ENCODE measurements around the gene MX1. TPM values are rescaled to one million over a fixed set of nuclear protein-coding genes. Genes with fewer than 3 reads are reported as not detected.

The MX1 gene
- total RNA-seq, 2 experiments from 2014 or later: 23.9 to 24.7 TPM

DNA sequence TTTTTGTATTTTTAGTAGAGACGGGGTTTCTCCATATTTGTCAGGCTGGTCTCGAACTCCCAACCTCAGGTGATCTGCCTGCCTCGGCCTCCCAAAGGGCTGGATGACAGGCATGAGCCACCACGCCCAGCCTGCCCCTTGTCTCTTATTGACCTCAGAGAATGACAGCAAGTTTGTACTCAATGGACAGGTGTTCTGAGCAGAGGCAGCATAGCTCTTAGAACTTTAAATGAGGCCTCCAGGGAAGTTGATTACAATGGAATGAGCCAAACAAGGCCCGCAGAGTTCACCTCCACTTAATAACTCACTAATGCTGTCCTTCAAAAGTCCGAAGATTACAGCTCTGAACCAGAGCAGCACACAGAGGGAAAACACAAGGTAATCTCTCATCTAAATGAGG, 71.0 kb downstream of the MX1 start:
- Histone ChIP-seq H3K9me3 (ENCODE audit: low read length) (no peaks in the 10 kb centered on the region), H2AFZ (ENCODE audit: low read length) (no peak overlapping the region), H3K4me2 (ENCODE audit: low read length) (no peak overlapping the region), H3K9me2 (ENCODE audit: insufficient read depth, low read length) (no peaks in the 10 kb centered on the region), H3K79me2 (ENCODE audit: insufficient read depth, low read depth, low read length) (no peaks in the 10 kb centered on the region), H3K4me1 (ENCODE audit: insufficient read depth, low read length, poor library complexity, severe bottlenecking) (no peaks in the 10 kb centered on the region), H3K4me3 (ENCODE audit: low read depth, low read length, poor library complexity, severe bottlenecking) (no peak overlapping the region), H3K27ac (ENCODE audit: low read depth, low read length, poor library complexity, severe bottlenecking) (no peak overlapping the region), H4K20me1 (ENCODE audit: insufficient read depth, low read length) (no peaks in the 10 kb centered on the region), H3K36me3 (ENCODE audit: insufficient read depth, low read length) (no peaks in the 10 kb centered on the region)
- DNase-seq (ENCODE audit: low spot score): no peak
- TF ChIP-seq, protein P1, sequence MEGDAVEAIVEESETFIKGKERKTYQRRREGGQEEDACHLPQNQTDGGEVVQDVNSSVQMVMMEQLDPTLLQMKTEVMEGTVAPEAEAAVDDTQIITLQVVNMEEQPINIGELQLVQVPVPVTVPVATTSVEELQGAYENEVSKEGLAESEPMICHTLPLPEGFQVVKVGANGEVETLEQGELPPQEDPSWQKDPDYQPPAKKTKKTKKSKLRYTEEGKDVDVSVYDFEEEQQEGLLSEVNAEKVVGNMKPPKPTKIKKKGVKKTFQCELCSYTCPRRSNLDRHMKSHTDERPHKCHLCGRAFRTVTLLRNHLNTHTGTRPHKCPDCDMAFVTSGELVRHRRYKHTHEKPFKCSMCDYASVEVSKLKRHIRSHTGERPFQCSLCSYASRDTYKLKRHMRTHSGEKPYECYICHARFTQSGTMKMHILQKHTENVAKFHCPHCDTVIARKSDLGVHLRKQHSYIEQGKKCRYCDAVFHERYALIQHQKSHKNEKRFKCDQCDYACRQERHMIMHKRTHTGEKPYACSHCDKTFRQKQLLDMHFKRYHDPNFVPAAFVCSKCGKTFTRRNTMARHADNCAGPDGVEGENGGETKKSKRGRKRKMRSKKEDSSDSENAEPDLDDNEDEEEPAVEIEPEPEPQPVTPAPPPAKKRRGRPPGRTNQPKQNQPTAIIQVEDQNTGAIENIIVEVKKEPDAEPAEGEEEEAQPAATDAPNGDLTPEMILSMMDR (conservative IDR thresholded peaks at IDR 0.05; ENCODE audit: low read length): no peak
- TF ChIP-seq EZH2phosphoT487 (IDR thresholded peaks at IDR 0.05; ENCODE audit: borderline replicate concordance, low read depth, low read length): no peak
- POLR2A ChIA-PET: no interaction called here
- CTCF ChIA-PET (ENCODE audit: unreplicated experiment): no interaction called here
- BruUV-seq (replicated peaks): no TSS peak
- intact Hi-C loops (cut with micrococcal nuclease; ENCODE audit: unreplicated experiment): no loop called here

DNA sequence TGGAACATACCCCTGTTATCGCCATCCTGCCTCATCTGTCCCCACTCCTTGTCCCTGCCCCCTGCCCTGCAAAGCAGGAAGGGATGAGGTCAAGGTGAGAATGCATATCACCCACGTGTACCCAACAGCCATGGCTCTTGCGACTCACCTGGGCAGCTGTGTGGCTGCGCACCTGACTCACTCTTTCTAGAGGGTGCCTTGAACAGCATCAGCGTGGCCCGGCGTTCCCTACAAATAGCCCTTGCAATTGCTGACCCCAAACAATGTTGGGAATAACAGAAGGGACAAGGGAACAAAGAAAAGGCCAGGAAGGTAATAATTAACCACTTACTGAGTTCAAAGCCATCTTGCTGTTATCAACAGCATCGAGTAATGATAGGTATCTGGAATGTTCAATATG, 71.7 kb downstream of the MX1 start:
- no peaks in the 10 kb centered on the region for H4K20me1 ChIP-seq (ENCODE audit: insufficient read depth, low read length)
- BruUV-seq (replicated peaks): no TSS peak
- H3K9me3 ChIP-seq (ENCODE audit: low read length): no peaks in the 10 kb centered on the region
- no peaks in the 10 kb centered on the region for H3K9me2 ChIP-seq (ENCODE audit: insufficient read depth, low read length)
- intact Hi-C loops (cut with micrococcal nuclease; ENCODE audit: unreplicated experiment): no loop called here
- H3K36me3 ChIP-seq (ENCODE audit: insufficient read depth, low read length): no peaks in the 10 kb centered on the region
- ChIA-PET POLR2A (no interaction called here), CTCF (ENCODE audit: unreplicated experiment) (no interaction called here)
- H3K4me3 ChIP-seq (ENCODE audit: low read depth, low read length, poor library complexity, severe bottlenecking): no peak overlapping the region
- H3K4me2 ChIP-seq (ENCODE audit: low read length): no peak overlapping the region
- H2AFZ ChIP-seq (ENCODE audit: low read length): no peak overlapping the region
- no peak overlapping the region for H3K27ac ChIP-seq (ENCODE audit: low read depth, low read length, poor library complexity, severe bottlenecking)
- H3K79me2 ChIP-seq (ENCODE audit: insufficient read depth, low read depth, low read length): no peaks in the 10 kb centered on the region
- DNase-seq (ENCODE audit: low spot score): no peak
- TF ChIP-seq EZH2phosphoT487 (IDR thresholded peaks at IDR 0.05; ENCODE audit: borderline replicate concordance, low read depth, low read length): no peak
- TF ChIP-seq, protein P1 (conservative IDR thresholded peaks at IDR 0.05; ENCODE audit: low read length): no peak
- H3K4me1 ChIP-seq (ENCODE audit: insufficient read depth, low read length, poor library complexity, severe bottlenecking): no peaks in the 10 kb centered on the region

DNA sequence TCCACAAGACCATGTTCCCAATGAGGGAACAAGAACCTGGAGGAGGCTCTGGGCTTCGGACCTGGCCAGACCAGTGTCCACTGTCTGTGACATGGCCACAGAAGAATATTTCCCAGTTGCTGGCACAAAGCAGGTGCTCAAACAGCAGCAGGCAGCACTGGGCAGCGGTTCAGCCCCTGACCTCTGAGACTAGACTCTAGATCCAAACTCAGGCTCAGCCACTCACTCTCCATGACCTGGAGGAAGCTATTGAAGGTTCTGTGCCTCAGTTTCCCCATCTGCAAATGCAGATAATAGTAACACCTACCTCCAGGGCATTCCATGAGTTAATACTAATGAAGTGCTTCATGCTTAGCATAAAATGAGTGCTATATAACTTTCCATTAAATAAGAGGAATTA, 73.9 kb downstream of the MX1 start:
- CTCF ChIA-PET (ENCODE audit: unreplicated experiment): no interaction called here
- no peak for TF ChIP-seq EZH2phosphoT487 (IDR thresholded peaks at IDR 0.05; ENCODE audit: borderline replicate concordance, low read depth, low read length)
- TF ChIP-seq, protein P1 (conservative IDR thresholded peaks at IDR 0.05; ENCODE audit: low read length): no peak
- no peak overlapping the region for H3K4me2 ChIP-seq (ENCODE audit: low read length)
- no peak overlapping the region for H2AFZ ChIP-seq (ENCODE audit: low read length)
- H3K9me2 ChIP-seq (ENCODE audit: insufficient read depth, low read length): no peaks in the 10 kb centered on the region
- H3K27ac ChIP-seq (ENCODE audit: low read depth, low read length, poor library complexity, severe bottlenecking): no peak overlapping the region
- no peaks in the 10 kb centered on the region for H3K4me1 ChIP-seq (ENCODE audit: insufficient read depth, low read length, poor library complexity, severe bottlenecking)
- DNase-seq (ENCODE audit: low spot score): no peak
- no peaks in the 10 kb centered on the region for H3K9me3 ChIP-seq (ENCODE audit: low read length)
- H3K79me2 ChIP-seq (ENCODE audit: insufficient read depth, low read depth, low read length): no peaks in the 10 kb centered on the region
- intact Hi-C loops (cut with micrococcal nuclease; ENCODE audit: unreplicated experiment): no loop called here
- POLR2A ChIA-PET: no interaction called here
- no peaks in the 10 kb centered on the region for H4K20me1 ChIP-seq (ENCODE audit: insufficient read depth, low read length)
- H3K36me3 ChIP-seq (ENCODE audit: insufficient read depth, low read length): no peaks in the 10 kb centered on the region
- no TSS peak for BruUV-seq (replicated peaks)
- no peak overlapping the region for H3K4me3 ChIP-seq (ENCODE audit: low read depth, low read length, poor library complexity, severe bottlenecking)

Measured in OCI-LY7 (cell line).